ENCODE measurements around the gene UBALD2.
A peak's percentile ranks its signal among the peaks of the same experiment; 100 is the strongest.
"Not testable (repeated sequence)": the region's sequence is repeated elsewhere in the genome, so short reads cannot be mapped to it uniquely, and the experiment has no call there.

Gene UBALD2

GRCh38 chr17:76246080-76247066, 18.8 kb upstream of the UBALD2 start:
- DNase-seq = peak; percentile 45

GRCh38 chr17:76247304-76247703, 17.8 kb upstream of the UBALD2 start:
- DNase-seq = no peak

GRCh38 chr17:76248013-76248782, 16.9 kb upstream of the UBALD2 start:
- no peak for DNase-seq

- DNase-seq = no peak
Observed at GRCh38 chr17:76250141-76250540, 15.0 kb upstream of the UBALD2 start.

GRCh38 chr17:76251478-76252039, 13.6 kb upstream of the UBALD2 start:
- no peak for DNase-seq

GRCh38 chr17:76252040-76252954, 12.9 kb upstream of the UBALD2 start:
- peak; percentile 53 for DNase-seq

- not testable (repeated sequence) for DNase-seq
Observed at GRCh38 chr17:76252967-76253766, 12.0 kb upstream of the UBALD2 start.

GRCh38 chr17:76253841-76254240, 11.3 kb upstream of the UBALD2 start:
- no peak for DNase-seq

GRCh38 chr17:76254275-76254674, 10.9 kb upstream of the UBALD2 start:
- DNase-seq = no peak

- no peak for DNase-seq
Observed at GRCh38 chr17:76255801-76256429, 9.2 kb upstream of the UBALD2 start.

GRCh38 chr17:76256430-76257050, 8.6 kb upstream of the UBALD2 start:
- DNase-seq = peak; percentile 71

GRCh38 chr17:76260220-76260619, 4.9 kb upstream of the UBALD2 start:
- no peak for DNase-seq

GRCh38 chr17:76260669-76261068, 4.5 kb upstream of the UBALD2 start:
- no peak for DNase-seq

- DNase-seq = no peak
Observed at GRCh38 chr17:76261421-76262215, 3.5 kb upstream of the UBALD2 start.

- no peak for DNase-seq
Observed at GRCh38 chr17:76262732-76263344, 2.3 kb upstream of the UBALD2 start.

GRCh38 chr17:76263896-76264295, 1.3 kb upstream of the UBALD2 start:
- DNase-seq = no peak

- no peak for DNase-seq
Observed at GRCh38 chr17:76264425-76264754, 758 bp upstream of the UBALD2 start.

- DNase-seq = peak; percentile 63
Observed at GRCh38 chr17:76265624-76266243, 586 bp downstream of the UBALD2 start.

All from CD4-positive, alpha-beta T cell treated with Interleukin-10 for 1 hour (primary cell).